ENCODE results near the gene NR4A1. TPM values are rescaled to one million over a fixed set of nuclear protein-coding genes. Genes with fewer than 3 reads are reported as not detected.
"Not testable (repeated sequence)": the region's sequence is repeated elsewhere in the genome, so short reads cannot be mapped to it uniquely, and the experiment has no call there.

Gene NR4A1
- polyA plus RNA-seq, 3 donors: 10.0 to 52.2 (median 14.2) TPM

DNA sequence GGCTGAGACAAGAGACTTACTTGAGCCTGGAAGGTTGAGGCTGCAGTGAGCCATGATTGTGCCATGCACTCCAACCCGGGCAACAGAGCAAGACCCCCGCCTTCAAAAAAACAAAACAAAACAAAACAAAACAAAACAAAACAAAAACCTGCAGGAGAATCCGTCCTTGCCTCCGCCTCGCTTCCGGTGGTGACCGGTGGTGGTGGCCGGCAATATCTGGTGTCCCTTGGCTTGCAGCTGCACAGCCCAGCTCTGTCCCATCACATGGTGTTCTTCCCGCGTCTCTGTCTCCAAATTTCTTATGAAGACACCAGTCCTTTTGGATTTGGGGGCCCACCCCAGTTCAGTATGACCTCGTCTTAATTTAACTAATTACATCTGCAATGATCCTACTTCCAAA, 38.2 kb downstream of the NR4A1 start:
- DNase-seq (ENCODE audit: low read depth in 3 of 3, low spot score in 2 of 3): no peak

DNA sequence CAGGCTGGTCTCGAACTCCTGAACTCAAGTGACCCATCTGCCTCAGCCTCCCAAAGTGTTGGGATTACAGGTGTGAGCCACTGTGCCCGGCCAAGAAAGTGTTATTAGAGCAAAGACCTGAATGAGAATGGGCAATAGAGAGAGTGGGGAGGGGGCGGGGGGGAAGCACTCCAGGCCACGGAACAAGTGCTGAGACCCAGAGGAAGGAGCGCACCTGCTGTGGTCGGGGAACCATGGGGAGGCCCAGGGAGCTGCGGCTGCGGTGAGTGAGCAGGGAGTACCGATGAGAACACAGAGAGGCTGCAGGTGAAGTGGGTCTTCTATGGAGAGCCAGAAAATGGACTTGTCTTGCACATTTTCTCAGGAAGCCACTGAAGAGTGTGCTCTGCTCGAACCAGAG, 39.0 kb downstream of the NR4A1 start:
- no peak for DNase-seq (ENCODE audit: low read depth in 3 of 3, low spot score in 2 of 3)

DNA sequence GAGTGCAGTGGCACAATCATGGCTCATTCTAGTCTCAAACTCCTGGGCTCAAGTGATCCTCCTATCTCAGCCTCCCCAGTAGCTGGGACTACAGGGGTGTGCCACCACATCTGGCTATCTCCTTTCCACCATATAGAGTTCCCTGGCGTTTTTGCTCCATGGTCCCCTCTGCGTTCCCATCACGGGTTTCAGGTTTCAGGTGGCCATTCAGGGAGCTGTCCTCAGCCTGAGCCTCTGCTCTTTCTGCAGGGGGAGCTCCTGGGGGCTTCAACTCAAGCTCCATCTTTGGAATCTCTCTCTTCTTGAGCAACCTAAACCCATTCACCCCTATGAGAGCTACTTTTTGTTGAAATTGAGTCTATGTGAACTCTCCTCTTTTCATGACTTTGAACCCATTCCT, 39.8 kb downstream of the NR4A1 start:
- no peak for DNase-seq (ENCODE audit: low read depth in 3 of 3, low spot score in 2 of 3)

DNA sequence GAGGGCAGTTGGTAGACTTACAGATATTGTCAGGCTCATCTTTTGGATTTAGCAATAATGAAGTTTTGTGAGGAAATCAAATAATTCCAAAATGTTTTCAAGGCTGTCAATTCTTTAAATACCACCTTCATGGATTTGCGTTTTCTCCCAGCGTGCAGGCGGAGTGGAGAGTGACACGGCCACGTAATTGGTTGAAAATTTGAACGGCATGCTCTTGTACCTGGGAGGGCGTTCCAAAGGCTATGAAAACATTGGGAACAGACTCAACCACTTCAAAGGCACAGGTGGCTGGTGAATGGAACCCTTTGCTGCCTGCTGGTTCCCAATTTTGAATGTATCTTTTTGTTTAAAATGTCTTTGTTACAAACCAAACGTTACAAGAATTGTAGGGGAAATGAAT, 40.6 kb downstream of the NR4A1 start:
- no peak for DNase-seq (ENCODE audit: low read depth in 3 of 3, low spot score in 2 of 3)

DNA sequence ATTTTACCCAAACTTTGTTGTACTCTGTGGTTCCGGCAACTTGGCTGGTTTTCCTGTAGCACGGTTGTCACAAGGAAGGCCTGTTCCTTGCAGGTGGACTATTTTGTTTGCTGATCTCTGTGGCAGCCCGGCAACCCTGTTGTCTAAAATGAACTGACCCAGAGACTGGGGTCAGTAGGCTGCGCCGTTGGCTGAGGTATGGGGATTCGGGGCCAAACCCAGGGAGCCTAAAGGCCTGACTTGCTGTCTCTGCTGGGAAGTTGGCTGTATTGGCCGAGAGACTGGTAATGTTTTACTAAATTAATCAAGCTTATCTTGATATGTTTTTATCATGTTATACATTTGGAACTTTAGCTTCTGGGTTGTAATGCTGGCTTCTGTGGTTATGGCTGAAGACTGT, 42.1 kb downstream of the NR4A1 start:
- DNase-seq (ENCODE audit: low read depth in 3 of 3, low spot score in 2 of 3): no peak

DNA sequence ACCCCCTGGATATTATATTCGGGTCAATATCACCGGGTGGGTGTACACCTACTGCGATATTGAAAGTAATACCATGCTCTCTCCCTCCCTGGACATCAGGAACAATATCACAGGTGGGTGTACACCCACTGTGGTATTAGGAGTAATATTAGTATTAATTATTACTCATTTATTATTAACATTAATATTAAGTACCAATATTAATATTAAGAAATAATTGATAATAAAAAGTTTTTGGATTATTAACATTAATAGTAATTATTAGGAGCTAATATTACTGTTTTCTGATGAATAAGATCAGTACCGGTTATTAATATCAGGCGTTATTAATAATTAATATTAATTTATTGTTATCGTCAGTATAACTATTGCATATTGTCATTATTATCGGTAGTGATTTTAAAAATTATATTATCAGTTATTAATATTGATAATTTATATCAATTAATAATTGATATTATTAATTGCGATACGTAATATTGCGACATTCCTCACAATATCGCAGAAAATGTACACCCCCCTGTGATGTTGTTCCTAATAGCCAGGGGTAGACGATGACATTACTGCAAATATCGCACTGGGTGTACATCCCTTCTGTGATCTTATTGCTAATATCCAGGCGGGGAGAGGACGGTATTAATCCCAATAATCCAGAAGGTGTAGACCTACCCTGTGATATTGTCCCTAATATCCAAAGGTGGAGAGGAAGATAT, 45.2 kb downstream of the NR4A1 start:
- DNase-seq (ENCODE audit: low read depth in 3 of 3, low spot score in 2 of 3): no peak

DNA sequence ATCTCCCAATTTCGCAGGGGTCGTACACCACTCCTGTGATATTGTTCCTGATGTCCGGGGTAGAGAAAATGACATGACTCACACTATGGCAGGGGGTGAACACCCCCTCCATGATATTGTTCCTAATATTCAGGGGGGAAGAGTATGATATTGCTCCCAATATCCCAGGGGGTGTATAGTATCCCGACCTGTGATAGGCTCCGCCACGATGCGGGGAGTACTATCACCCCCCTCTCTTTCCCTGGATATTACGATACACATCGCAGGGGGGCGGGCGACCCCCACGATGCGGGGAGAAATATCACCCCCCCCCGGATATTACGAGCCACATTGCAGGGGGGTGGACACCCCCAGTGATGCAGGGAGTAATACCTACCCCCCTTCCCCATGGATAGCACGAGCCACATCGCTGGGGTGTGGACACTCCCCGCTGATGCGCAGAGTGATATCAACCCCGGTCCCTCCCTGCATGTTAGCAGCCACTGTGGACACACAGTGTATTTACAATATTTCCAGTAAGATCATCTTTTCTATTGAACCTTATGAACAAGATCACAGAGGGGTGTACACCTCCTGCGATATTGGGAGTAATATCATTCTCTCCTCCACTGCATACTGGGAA, 45.9 kb downstream of the NR4A1 start:
- no peak for DNase-seq (ENCODE audit: low read depth in 3 of 3, low spot score in 2 of 3)

DNA sequence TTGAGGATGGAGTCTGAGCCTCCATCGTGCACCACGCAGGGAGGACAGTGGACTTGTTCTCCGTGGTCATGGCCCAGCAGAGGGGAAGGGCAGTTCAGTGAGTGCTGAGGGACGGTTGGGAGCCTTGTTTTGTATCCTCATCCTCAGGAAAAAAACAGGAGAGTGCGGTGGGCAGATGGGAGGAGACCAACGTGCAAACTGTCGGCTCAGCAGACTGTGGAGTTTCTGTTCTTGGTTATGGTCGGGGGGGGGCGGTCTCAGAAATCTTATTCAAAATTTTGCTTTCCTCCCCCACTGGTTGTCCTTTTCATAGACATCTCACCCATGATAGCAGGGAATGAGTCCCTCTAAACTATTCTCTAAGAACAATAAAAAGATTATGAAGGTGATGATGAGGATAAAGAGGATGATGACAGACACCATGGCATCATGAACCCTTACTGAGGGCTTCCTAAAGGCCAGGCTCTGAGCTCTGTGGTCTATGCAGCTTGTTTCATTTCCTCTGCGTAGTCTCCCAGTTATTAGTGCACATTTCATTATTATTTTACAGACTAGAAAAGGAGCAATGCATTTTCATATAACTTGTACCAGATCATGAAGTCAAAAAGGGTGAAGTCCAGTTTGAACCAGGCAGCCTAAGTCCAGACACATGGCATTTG, 53.3 kb downstream of the NR4A1 start:
- DNase-seq (ENCODE audit: low read depth in 3 of 3, low spot score in 2 of 3): not testable (repeated sequence)

Other genes with a start within 250 kb of the NR4A1 start
- gene FIGNL2, start 202.7 kb upstream of the NR4A1 start, polyA plus RNA-seq (ENCODE audit: insufficient read length in 3 of 3): 1 to 10 TPM; 3.2 to 3.3 (median 3.3) TPM
- gene ANKRD33, start 163.3 kb upstream of the NR4A1 start, polyA plus RNA-seq (ENCODE audit: insufficient read length in 3 of 3): under 1 TPM; 0.10 to 0.12 (median 0.10) TPM
- 10 to 100 TPM; 30.9 to 36.5 (median 34.3) TPM for gene ACVRL1, start 143.9 kb upstream of the NR4A1 start, polyA plus RNA-seq (ENCODE audit: insufficient read length in 3 of 3)
- 10 to 100 TPM; 58.9 to 61.0 (median 60.5) TPM for gene ACVR1B, start 99.7 kb upstream of the NR4A1 start, polyA plus RNA-seq (ENCODE audit: insufficient read length in 3 of 3)
- gene TAMALIN, start 44.5 kb upstream of the NR4A1 start, polyA plus RNA-seq (ENCODE audit: insufficient read length in 3 of 3): 10 to 100 TPM; 15.7 to 16.5 (median 16.5) TPM
- 10 to 100 TPM; 24.9 to 31.9 (median 30.5) TPM for gene ATG101, start 18.5 kb downstream of the NR4A1 start, polyA plus RNA-seq (ENCODE audit: insufficient read length in 3 of 3)
- gene SMIM41, start 28.3 kb downstream of the NR4A1 start, polyA plus RNA-seq (ENCODE audit: insufficient read length in 3 of 3): under 1 TPM; 0.36 to 0.96 (median 0.39) TPM
- gene KRT80, start 140.6 kb downstream of the NR4A1 start, polyA plus RNA-seq (ENCODE audit: insufficient read length in 3 of 3): under 1 TPM; 0.64 to 0.89 (median 0.76) TPM
- 100 to 1,000 TPM in 1 of 3 donors, 10 to 100 TPM in 2; 35.1 to 109 (median 56.3) TPM for gene KRT7, start 181.8 kb downstream of the NR4A1 start, polyA plus RNA-seq (ENCODE audit: insufficient read length in 3 of 3)
- gene KRT86, start 223.2 kb downstream of the NR4A1 start, polyA plus RNA-seq (ENCODE audit: insufficient read length in 3 of 3): not detected
- gene KRT81, start 240.1 kb downstream of the NR4A1 start, polyA plus RNA-seq (ENCODE audit: insufficient read length in 3 of 3): not detected

Data from right renal cortex interstitium (tissue), 3 donors.